ENCODE data around the gene CDH24.

Gene CDH24

DNA sequence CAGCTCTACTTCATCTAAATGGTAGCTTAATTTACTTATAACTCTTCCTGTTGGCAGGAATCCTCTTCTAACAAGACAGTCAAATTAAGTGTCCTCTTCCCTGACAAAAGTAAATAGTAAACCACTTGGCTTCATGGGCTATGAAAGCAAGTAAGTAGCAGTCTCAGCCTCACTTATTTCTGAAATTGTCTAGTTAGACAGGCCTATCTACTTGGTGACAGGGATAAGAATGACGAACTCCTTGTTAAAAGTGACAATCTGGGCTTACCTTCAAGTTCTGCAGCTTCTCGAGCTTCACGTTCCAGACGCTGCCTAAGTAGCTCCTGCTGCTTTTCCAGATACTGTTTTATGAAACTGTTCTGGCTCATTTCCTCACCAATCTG lies 32.9 kb upstream of the CDH24 start:
- no peak for DNase-seq

DNA sequence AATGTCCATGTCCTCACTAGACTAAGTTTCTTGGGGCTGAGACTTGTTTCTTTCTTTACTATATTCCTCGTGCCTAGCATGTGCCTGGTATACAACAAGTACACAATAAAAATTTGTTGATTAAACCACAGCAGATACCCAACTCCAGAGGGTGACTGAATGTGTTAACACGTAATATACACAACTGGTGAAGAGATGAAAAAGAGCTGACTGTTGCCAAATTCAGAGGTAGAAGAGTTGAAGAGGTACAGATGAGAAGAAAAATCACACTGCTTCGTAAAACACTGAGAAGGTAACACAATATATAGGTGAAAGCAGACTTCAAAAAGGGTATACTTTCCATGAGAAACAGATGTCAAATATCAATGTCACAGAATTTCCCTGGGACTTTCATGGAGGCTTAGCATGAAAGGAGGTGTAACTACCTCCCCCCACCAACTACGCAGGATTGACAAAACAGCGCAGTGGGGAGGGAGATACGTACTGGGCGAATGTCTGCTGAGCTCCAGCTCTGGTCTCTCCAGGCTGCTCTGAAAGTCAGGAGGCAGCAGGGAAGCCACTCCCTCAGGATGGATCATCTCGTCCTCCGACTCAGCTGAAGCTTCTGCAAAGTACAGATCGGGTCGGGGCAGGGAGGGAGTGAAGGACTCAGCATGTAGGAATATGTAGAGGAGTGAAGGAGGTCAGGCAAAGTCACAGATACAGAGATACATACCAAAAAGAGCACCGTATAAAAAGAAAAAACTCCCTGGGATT lies 32.4 kb upstream of the CDH24 start:
- DNase-seq, result no peak

DNA sequence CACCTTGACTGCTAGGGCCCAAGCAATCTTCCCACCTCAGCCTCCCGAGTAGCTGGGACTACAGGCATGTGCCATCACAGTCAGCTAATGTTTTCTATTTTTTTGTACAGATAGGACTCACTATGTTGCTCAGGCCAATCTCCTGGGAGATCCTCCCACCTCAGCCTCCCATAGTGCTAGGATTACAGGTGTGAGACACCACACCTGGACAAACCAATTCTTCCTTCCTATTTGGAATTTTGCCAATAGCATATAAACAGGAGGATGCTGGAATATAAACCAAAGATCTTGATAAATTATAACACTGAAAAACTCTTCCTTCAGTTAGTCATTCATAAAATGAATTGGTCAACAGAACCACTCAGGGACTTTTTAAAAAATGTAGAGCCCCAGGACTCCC lies 29.2 kb upstream of the CDH24 start:
- DNase-seq, result no peak

DNA sequence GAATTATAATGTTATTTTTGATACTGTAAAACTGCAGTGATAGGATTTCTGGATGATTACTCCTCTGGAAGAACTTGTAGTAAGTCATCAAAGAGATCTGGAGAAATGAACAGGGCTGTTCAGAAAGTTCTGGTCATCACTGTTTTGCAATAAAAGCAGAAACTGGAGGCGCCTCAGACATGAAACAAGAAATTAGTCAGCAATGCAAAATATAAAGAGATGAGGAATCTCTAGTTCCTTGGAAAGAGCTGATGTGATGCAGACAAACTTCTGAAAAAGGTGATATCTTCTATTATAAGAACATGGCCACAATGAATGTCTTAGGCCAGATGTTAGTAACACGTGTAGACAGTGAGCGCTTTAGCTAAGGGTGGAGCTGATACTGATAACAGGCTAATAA lies 28.1 kb upstream of the CDH24 start:
- no peak for DNase-seq

DNA sequence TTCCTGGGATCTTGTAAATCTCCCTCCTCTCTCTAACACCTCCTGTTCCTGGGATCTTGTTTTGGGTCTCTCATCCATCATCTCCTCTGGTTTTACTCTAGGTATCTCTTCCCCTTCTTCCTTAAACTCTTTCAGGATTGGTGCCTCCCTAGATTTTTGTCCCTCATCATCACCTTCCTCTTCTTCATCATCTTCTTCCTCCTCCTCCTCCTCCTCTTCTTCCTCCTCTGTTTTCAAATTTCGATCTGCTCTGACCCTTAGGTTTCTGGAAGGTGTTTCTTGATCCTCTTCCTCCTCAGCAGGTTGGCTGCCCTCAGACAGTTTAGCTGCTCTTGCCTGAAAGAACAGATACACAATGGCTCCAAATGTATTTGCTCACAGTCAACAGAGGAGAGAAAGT lies 23.2 kb upstream of the CDH24 start:
- DNase-seq, result no peak

DNA sequence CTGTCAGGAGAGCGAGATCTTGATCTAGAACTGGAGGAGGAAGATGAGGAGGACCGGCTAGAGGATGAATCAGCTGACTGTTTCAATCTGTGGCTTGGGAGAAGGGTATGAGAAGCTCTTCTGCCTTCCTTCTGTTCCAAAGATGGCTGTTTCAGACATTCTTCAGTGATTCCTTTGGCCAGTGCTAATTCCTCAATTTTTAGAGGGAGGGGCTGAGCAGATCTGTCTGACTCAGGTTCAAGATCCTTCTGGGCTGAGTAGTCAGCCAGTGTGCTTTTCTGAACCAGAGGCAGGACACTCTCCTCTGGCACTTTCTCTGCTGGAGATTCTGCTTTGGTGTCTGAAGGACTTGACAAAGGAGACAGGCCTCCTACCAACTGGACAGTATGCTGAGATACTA lies 22.4 kb upstream of the CDH24 start:
- DNase-seq, result no peak

DNA sequence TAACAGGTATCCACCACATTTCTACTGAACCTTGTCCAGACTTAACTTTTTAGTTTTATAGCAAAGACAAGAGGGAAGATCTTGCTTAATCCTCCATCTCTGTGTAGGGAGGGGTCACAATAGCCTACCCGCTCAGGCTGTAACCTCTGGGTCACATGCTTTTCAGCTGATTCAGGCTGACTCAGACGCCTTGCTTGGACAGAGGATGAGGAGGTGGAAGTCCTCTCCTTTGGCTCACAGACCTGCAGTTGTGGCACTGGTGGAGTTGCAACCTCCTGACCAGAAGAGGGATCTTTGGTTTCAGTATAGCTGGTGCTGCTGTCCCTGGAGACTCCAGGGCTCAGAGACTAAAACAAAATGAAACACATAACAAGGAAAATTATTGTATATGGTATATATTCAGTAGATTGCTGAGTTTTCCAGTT lies 21.4 kb upstream of the CDH24 start:
- DNase-seq, result no peak

DNA sequence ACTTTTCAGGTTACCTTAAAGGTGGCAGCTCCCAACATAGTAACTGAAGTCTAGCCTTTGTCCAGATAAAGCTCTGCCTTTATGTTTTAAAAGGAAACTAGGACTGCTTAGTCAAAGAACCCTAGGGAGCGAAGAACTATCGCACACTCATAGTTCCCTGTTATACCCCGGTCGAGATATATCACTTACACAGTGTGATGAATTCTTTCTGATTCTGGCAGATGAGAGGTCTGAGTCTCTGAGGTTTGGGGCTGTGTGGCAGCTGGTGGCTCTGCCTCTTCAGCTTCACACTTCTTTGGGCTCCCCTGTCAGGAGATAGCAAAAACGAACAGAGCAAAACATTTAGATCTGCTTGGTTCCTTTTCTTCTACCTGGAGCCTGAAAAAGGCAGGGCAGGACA lies 20.6 kb upstream of the CDH24 start:
- no peak for DNase-seq

DNA sequence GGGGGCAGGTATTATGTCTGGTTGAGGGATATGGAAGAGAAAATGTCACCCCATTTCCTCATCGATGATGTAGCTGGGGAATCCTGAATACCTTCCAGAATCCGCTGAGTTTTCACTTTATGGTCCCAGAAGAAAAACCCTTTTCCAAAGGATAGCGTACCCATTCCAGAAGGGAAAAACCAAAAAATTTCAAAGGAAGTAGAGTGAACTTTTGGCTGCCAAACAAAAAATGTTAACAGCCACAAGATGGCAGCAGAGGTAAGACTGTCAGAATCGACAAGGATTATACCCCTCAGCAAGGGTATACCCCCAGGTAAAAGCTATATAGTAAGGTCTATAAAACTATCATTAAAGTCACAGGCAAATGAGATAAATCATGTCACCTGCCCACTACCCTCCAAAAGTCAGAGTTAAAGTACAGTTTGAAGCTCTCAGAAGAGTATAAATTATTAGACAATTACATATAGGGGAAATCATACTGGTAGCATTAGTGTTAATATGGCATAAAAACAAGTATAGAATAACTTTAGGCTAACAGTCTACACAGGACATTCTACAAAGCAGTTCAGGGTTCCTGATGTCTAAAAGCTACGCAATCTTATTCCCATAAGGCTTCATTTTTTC lies 19.6 kb upstream of the CDH24 start:
- no peak for DNase-seq

DNA sequence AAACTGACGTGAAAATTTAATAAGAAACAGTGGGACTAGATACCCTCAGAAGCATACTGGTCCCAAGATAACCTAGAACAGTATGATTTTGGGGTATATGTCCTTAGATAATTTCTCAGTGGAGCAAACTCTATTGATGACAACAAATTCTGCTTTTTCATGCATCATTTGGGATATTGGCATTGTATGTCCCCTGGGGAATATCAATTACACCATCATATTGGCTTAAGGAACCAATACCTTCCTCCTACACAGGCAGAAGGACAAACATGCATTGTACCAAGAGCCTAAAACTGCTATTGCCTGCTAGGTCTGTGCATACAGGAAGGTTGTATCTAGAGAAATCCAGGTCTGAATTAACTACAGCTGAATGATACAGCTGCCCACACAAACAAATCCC lies 17.6 kb upstream of the CDH24 start:
- no peak for DNase-seq

DNA sequence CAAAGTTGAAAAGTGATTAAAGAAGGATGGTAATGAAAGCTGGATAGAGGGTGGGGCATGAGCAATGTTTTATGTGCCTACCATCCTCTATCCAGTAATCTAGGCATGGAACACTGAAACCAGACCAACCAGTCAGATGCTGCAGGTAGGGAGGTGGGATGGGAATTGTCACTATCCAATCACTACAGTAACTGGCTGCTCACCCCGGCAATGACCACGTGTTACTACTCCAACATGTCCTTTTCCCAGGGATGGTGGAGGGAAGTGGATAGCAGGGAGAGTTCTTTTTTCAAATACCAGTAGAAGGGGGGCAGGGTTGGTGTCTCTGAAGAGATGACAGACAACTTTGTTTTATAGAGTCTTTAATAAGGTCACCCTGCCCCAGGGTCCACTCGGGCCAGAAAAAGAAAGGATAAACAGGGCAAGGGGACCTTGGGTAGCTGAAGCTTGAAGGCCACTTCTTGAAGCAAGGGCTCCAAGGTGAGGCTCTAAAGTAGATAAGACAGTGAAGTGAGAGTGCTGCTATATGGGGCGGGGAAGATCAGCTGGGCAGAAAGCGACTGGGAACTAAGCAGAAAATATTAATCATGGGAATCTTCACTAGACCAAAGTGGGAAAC lies 14.7 kb upstream of the CDH24 start:
- DNase-seq, result no peak

DNA sequence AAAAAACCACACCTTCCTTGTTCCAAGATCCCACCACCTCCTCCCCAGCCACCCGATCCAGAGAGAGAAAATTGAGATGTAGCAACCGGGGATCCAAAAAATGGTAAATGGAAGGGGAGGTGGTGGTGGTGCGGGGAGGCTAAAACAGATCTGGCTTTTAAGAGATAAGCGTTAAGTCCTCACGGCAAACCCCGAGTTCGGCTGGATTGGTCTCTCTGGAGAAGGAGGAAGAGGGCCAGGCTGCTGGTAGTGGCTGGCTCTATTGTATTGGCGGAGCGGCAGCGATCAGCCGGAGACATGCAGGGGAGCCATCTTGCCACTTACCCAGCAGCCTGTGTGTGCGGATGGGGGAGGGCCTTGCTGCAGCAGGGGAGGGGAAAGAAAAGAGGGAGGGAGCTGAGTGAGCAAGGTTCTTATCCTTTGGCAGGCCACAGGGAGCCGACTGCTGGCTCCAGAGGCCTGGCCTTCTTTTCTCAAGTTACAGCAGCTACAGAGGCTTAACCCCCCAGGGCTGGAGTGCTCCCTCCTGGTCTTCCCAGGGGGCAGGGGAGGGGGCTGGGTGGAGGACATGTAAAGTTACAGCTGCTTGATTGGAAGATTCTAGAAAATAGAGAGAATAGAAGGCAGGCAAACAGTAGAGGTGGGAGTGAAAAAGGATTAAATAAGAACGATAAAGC lies 14.1 kb upstream of the CDH24 start:
- DNase-seq, result no peak

DNA sequence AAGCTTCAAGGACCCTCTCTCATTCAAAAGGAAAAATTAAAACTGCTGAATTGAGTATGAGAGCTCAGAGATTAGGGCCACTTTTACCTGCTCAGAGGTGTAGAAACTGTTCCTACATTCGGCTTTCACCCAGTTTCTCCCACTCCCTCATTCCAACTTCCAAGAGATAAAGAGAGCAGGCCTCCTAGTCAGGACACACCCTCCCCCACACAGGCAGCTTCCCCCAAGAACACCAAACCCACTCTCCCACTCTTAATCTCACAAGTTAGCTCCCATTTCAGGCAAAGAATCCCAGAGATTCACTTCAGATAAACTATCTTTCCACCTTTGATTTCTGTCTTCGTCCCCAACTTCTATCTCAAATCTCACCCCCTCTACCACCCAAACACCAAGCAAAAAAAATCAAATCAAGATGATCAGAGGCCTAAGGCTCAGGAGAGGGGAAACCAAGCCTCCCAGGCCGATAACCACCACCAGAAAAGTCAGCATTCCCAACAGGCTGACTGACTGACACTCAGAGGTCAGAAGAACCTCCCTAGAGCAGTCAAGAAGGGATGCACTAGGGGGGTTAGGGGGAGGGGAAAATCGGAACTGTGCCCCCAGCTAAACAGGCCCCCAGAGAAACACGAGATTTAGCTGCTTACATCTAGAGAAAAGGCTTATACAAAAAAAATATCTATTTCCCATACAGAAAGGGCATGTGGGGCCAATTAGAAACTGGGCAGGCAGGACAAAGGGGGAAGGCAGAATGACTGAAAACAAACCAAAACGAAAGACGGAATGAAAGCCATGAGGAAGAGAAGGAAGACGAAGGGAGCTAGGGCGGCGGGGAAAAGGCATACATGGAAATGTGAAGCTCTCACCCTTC lies 13.2 kb upstream of the CDH24 start:
- DNase-seq, result no peak

DNA sequence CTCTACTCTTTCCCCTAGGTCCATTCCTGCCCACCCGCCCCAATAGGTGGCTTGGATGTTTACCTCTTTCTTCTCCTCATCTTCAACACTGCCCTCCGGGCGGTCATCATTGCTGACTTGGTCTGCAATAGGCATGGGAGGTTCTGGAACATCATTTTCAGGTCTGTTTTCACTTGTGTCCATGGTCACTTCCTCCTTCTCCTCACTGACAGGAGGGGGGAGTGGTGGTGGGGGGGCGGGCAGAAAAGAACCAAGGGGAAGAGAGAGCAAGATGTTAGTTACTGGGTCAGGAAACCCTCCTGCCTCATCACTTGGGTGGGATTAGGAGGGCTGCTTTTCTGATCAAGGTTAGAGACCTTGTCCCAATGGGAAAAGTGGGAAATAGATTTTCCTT lies 12.1 kb upstream of the CDH24 start:
- no peak for DNase-seq

DNA sequence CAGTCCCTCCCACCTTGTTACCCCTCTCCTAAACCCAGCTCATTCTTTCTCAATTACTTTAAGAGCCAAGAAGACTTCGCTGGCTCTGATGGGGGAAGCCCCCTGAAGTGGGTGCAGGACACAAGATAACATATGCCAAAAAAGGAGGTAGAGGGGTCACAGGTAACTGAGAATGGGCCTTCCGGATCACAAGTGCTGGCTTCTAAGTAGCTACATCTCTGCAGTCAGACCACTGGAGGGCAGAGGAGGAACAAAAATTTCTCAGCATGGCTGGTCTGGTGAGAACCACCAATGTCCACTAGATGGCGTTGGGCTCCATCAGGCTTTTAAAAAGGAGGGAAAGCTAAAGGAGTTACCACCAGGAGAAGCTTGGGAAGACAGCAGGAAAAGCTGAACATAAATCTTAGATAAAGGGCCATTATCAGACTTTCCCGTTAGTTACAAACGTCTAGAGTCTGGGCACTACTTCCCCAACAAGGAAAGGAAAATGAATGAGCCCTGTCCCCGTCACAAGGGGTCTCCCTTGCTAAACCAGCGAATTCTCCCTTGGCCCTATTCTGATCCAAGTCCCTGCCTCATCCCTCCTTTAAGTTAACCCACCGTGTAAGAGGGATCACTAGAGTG lies 11.6 kb upstream of the CDH24 start:
- no peak for DNase-seq

DNA sequence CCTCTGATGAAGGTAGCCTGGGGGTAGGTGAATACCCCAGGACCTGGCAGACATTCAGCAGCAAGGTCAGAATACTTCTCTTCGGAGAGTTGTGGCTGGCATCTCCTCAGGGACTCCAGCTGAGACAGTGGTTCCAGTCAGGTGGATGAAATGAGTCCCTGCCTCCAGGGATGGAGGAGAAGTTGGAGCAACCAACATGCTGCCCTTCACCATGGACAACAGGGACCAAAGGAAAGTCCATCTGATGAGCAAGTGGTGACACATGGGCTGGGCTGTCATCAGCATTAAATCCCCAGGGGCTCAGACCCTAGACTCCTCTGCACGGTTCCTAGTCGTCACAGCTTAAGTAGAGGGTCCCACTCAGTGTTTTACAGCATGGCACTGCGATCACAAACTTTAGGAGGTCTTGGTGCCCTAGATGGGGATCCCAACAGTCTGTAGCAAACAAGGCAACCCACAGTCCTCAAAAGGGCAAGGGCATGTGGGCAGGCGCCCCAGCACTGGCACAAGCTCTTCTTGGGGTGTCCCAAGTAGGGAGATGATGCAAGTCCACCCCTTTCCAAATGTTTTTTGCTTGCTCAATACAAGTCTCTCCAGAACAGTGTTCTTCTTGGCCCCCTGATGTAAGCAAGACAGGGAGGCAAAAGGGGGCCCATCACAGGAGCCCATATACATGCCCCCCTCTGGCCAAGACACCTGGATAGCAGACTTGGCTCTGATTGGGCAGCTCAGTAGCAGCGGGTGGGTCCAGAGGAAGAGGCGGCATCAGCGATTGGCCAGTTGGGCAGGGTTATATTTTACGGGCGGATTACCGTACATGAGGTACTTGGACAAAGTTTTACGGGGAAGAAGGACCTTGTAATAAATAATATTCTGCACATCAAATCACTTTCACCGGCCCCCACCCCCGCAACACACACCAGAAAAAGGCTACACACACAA lies 10.8 kb upstream of the CDH24 start:
- no peak for DNase-seq

DNA sequence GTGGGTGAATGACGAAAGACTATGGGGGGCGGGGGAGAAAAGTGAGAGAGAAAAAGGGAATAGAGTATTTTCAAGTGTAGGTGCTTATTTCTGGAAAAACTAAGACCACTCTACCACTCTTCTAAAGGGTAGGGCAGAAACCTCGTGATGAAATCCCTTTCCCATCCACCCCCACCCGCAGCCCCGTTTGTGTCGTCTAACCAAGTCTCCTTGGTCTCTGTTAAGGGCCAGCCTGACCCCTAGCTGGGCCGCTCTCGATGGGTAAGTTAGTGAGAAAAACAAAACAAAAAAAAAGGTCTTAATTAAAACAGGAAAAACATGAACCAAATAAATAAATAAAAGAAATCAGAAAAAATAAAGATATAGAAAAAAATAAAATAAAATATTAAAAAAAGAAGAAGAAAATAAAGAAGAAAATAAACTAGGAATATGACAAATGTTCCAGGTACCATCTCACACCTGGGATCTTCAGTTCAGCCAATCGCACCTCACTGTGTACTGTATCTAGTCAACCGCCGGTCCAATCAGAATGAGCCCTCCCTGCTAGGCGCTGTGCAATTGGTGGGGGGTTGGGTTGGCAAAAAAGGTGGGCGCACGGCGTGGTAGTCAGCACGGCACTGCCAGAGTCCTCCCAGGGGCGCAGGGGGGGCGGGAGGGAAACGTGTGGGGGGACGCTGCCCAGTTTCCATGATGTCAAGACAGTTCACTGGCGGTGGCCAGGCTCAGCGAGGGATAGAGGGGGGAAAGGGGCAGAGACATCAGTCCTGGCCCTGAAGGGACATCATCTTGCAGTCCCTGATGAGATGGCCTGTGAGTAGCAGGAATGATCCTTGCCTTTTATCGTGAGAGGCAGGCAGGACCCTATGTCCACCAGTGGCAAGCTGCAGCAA lies 9.8 kb upstream of the CDH24 start:
- DNase-seq, result no peak

DNA sequence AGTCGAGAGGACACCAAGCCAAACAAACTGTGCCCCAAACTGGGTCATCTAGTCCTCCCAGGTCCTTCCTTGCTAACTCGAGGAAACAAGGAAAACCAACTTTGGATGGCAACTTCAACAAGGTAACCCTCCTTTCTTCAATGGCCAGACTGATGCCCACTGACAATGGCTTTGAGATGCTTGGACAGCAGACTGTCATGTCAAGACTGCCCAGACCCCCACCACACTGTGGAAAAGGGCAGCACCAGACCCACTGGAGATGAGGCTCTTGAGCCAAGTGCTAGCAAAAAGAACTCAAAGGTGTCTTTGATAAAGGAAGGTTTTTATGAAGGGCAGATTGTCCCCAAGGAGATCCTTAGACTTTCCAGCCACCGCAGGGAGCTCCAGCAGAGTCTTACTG lies 9.0 kb upstream of the CDH24 start:
- no peak for DNase-seq

DNA sequence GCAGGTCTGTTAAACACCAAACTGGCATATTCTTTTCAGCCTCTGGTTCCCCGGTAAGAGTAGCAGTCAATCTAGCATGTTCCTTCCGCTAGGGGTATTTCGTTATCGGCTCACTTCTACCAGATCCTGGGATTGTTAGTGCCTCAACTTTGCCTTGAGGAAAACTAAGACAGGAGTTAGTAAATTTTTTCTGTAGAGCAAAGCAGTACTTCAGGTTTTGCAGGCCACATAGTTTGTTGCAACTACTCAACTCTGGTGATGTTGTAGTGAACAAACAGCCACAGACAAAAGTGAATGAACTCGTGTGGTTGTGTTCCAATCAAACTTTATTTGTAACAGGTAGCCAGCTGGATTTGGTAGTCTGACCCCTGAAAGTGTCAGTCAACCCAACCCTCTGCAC lies 6.3 kb upstream of the CDH24 start:
- DNase-seq, result no peak

DNA sequence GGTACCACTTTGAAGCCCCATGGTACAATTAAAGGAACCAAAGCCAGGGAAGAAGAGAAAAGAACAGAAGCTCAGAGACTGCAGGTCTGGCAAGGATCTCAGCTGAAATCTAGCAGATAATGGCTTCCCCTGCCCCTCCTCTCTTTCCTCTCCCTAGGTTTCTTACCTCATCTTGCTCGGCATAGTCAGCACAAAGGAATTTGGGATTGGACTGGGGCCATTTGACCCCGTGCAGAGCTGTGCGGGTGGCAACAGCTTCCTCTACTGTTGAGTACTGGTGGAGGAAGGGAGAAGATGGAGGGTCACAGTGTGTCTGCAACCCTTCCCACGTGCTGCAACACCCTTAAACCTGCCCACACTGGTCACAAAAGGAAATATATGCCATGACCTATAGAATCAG lies 4.7 kb upstream of the CDH24 start:
- DNase-seq, result no peak

All from NCI-H146 (cell line).